Colonic mucosa (tissue), 4 donors: Measurements from ENCODE around the gene HECW1. TPM values are rescaled to one million over a fixed set of nuclear protein-coding genes. Genes with fewer than 3 reads are reported as not detected.

Experiments
- DNase-seq: peaks from one replicate; pipeline ENCODE4 v3.0.0-alpha.2; 2020
- H3K27ac ChIP-seq: fragments of 200-600 bp; one replicate; pipeline ENCODE4 v1.8.0; 2021
- H3K27me3 ChIP-seq: fragments of 200-600 bp; one replicate; pipeline ENCODE4 v1.8.0; 2021
- H3K36me3 ChIP-seq: fragments of 200-600 bp; one replicate; pipeline ENCODE4 v1.8.0; 2021
- H3K4me1 ChIP-seq: fragments of 200-600 bp; one replicate; pipeline ENCODE4 v1.8.0; 2021; ENCODE audit warnings: mild to moderate bottlenecking
- H3K4me3 ChIP-seq: fragments of 200-600 bp; one replicate; pipeline ENCODE4 v1.8.0; 2021
- H3K9ac ChIP-seq, 2 donors: one replicate each; pipeline ENCODE4 v1.7.0; 2013; ENCODE audit warnings: control low read depth in 2 of 2, low read depth in 2 of 2, low read length in 2 of 2
- H3K9me3 ChIP-seq: fragments of 200-600 bp; one replicate; pipeline ENCODE4 v1.8.0; 2021
- CTCF ChIP-seq: fragments of 200-600 bp; IDR thresholded peaks from one replicate; pipeline ENCODE4 v1.8.0; 2022; ENCODE audit warnings: antibody characterized with exemption, mild to moderate bottlenecking
- intact Hi-C: fragments of 100-400 bp; cut with DNase I; formaldehyde crosslinking; loops from one replicate; pipeline ENCODE4 v1.14.1; 2022
- total RNA-seq, 2 donors: library from RNA; stranded (reverse); fragmentation: NEBNext Ultra II Directional in 1 of 2; extraction: Animal tissue kit (Norgen Biotek cat#: 25700) in 1 of 2; gene quantifications; one replicate each; pipeline ENCODE4 v1.2.1, GENCODE V29; 2021
- donor health status: healthy.
- donor health status: DM: no; HTN: no; CAD: no.
- donor health status: DM: no; HTN: no; CAD: no.

HECW1 gene
- total RNA-seq, 2 donors from 2014 or later: 0.35 to 0.40 TPM

DNA sequence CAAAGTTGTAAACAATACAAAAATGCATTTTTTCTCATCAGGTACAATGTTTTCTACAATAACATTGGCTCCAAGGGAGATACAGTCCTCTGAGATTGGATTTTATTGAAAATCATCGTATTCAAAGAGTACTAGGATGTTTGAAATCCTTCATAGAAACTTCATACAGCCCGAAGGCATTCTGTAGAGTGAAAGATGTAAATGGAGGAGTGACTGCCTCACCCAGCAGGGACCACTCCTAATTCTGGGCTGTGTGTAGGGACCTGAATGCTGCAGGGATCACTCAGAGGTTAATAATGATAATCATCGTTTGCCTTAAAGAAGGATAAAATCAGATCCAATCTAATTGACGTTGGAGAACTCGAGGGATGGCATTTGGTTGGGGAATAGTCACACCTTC is 198.6 kb downstream of the HECW1 start:
- Histone ChIP-seq H3K4me3 (no peak overlapping the region), H3K27me3 (no peaks in the 10 kb centered on the region)

DNA sequence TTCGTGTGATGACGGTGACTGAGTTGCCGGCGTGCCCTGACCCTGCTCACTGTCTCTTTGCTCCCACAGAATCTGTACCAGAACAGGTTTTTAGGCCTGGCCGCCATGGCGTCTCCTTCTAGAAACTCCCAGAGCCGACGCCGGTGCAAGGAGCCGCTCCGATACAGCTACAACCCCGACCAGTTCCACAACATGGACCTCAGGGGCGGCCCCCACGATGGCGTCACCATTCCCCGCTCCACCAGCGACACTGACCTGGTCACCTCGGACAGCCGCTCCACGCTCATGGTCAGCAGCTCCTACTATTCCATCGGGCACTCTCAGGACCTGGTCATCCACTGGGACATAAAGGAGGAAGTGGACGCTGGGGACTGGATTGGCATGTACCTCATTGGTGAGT is 199.2 kb downstream of the HECW1 start:
- no peak for DNase-seq
- intact Hi-C loops: no loop called here
- Histone ChIP-seq H3K27ac (no peak overlapping the region), H3K9ac (no peak overlapping the region), H3K27me3 (no peaks in the 10 kb centered on the region), H3K36me3 (no peaks in the 10 kb centered on the region), H3K4me1 (no peaks in the 10 kb centered on the region), H3K4me3 (no peak overlapping the region), H3K9me3 (no peaks in the 10 kb centered on the region)
- TF ChIP-seq CTCF: no peak

More for the DNA sequence above, 198.6 kb downstream of the HECW1 start:
- H3K36me3 ChIP-seq: no peaks in the 10 kb centered on the region
- H3K9me3 ChIP-seq: no peaks in the 10 kb centered on the region
- intact Hi-C loops: no loop called here
- H3K27ac ChIP-seq: no peak overlapping the region
- DNase-seq: no peak
- no peaks in the 10 kb centered on the region for H3K4me1 ChIP-seq
- no peak overlapping the region for H3K9ac ChIP-seq
- TF ChIP-seq CTCF: no peak

- intact Hi-C loops: no loop called here
- no peak overlapping the region for H3K9ac ChIP-seq
- H3K9me3 ChIP-seq: no peaks in the 10 kb centered on the region
- no peak for DNase-seq
- no peak overlapping the region for H3K4me3 ChIP-seq
- TF ChIP-seq CTCF: no peak
- no peaks in the 10 kb centered on the region for H3K36me3 ChIP-seq
- no peaks in the 10 kb centered on the region for H3K27me3 ChIP-seq
- no peak overlapping the region for H3K27ac ChIP-seq
- H3K4me1 ChIP-seq: no peaks in the 10 kb centered on the region
These were observed 201.4 kb downstream of the HECW1 start for GRCh38 chr7:43313628-43314378.

DNA sequence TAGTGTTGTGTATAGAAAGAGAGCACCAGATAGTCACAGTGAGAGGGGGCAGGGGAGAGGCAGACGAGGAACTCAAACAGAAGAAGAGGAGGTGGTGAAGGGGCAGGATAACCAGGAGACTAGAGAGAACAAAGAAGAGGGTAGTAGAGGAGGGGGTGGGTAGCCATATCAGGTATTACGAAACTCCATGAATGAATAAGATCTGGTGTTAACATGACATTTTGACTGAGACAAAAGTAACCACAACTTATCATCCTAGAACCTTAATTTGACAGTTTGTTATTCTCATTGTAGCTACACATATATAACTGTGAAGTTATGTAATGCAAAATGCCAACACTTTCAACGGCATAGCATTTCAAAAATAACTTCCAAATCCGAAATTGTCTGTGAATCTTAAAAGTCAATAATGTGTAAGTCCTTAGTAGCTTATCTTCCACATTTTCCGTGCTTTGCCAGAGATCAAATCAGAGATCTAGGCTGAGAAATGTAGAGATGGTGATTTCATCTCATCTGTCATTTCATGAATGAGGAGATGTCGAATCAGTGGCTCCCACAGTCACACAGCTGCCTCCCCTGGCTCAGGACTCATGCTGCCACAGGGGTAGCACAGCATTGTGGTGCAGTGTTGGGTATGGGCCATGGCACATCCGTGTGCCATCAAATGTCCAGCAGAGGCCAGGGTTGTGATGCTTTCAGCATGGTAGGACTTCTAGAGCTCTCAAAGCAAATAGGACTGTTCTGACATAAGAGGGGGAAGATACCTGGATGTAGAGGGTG is 202.1 kb downstream of the HECW1 start:
- H3K4me3 ChIP-seq: no peak overlapping the region
- TF ChIP-seq CTCF: no peak

GRCh38 chr7:43317075-43317474 is 204.6 kb downstream of the HECW1 start:
- no peak for DNase-seq
- Histone ChIP-seq H3K27ac (no peak overlapping the region), H3K9me3 (no peaks in the 10 kb centered on the region), H3K27me3 (no peaks in the 10 kb centered on the region), H3K4me3 (no peak overlapping the region), H3K4me1 (no peaks in the 10 kb centered on the region), H3K9ac (no peak overlapping the region), H3K36me3 (no peaks in the 10 kb centered on the region)
- TF ChIP-seq CTCF: no peak
- intact Hi-C loops: no loop called here

More for the DNA sequence above, 202.1 kb downstream of the HECW1 start:
- H3K36me3 ChIP-seq: no peaks in the 10 kb centered on the region
- no peaks in the 10 kb centered on the region for H3K9me3 ChIP-seq
- intact Hi-C loops: no loop called here
- no peaks in the 10 kb centered on the region for H3K4me1 ChIP-seq
- no peak overlapping the region for H3K9ac ChIP-seq
- no peak overlapping the region for H3K27ac ChIP-seq
- no peaks in the 10 kb centered on the region for H3K27me3 ChIP-seq
- DNase-seq: no peak
